IMR-90 (cell line): ENCODE measurements around the gene IL2.

Experiments used
- CEBPB ChIP-seq: IDR thresholded peaks from 2 replicates; pipeline ENCODE4 v1.6.1; 2012; ENCODE audit warnings: low read depth, low read length, improper control_type of control experiment
- MXI1 ChIP-seq: IDR thresholded peaks from 2 replicates; pipeline ENCODE4 v1.6.1; 2012; ENCODE audit warnings: low read depth, mild to moderate bottlenecking, low read length, moderate library complexity, borderline replicate concordance
- TF ChIP-seq, protein P1 (sequence below): fragments of 150-350 bp; IDR thresholded peaks from 2 replicates; pipeline ENCODE4 v1.6.1; 2016; ENCODE audit warnings: low read depth, mild to moderate bottlenecking, low read length, moderate library complexity, borderline replicate concordance

DNA sequence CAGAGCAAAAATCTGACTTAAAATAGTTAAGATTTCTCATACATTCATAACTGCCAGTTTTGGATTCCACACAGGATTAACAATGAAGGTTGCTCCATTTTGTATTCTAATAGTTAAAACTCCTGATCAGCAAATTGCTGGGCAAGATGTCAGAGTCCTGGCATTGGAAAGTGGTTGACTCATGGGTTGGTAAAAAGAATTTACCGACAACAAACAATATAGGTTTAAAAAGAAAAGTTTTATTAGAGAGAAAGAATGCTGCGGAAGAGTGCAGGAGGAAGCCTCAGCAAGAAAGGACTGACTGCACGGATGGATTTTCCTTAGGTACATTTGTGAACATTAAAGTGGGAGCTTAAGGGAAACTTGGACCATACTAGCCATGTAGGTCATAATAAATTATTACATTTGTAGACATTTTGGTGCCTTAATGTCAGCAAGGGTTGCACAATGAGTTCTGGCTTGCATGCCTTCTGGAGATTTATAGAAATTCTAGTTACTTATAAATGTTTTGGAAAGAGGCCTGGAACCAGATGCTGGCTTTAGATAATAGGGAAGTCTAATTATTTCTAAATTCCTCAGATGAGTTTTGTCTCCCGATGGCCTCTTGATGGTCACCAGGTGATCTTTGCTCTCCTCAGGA lies 25.4 kb upstream of the IL2 start:
- TF ChIP-seq CEBPB (no peak), MXI1 (no peak)
- TF ChIP-seq, protein P1, sequence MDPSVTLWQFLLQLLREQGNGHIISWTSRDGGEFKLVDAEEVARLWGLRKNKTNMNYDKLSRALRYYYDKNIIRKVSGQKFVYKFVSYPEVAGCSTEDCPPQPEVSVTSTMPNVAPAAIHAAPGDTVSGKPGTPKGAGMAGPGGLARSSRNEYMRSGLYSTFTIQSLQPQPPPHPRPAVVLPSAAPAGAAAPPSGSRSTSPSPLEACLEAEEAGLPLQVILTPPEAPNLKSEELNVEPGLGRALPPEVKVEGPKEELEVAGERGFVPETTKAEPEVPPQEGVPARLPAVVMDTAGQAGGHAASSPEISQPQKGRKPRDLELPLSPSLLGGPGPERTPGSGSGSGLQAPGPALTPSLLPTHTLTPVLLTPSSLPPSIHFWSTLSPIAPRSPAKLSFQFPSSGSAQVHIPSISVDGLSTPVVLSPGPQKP, result no peak
